Measurements from ENCODE around the gene PRPF31. TPM values are rescaled to one million over a fixed set of nuclear protein-coding genes. Genes with fewer than 3 reads are reported as not detected.

PRPF31 gene
- total and polyA plus RNA-seq, 2 of the 4 experiments (the other 2 are of a cell fraction): 65.4 to 66.1 TPM

- Histone ChIP-seq H3K9me3 (ENCODE audit: control insufficient read depth, insufficient read depth, low read length) (no peaks in the 10 kb centered on the region), H2BK120ac (ENCODE audit: low read depth, low read length) (no peak overlapping the region), H2BK15ac (ENCODE audit: low read depth, low read length) (no peak overlapping the region), H2BK20ac (ENCODE audit: low read depth, low read length) (no peak overlapping the region), H3K4ac (ENCODE audit: low read depth, low read length) (no peak overlapping the region), H3K56ac (ENCODE audit: extremely low read depth, insufficient read depth, low read length) (no peak overlapping the region), H4K5ac (ENCODE audit: low read depth, low read length) (no peak overlapping the region), H3K4me3 (ENCODE audit: insufficient read depth, low read depth, low read length) (no peak overlapping the region), H4K8ac (ENCODE audit: low read depth in 2 of 2, low read length in 2 of 2) (no peak overlapping the region), H2AFZ (replicated peaks; ENCODE audit: low read length, poor library complexity) (no peak overlapping the region), H3K23ac (ENCODE audit: low read depth, low read length) (no peak overlapping the region), H2AK5ac (ENCODE audit: low read depth, low read length) (no peak overlapping the region), H3K27ac (ENCODE audit: insufficient read depth, low read length) (no peak overlapping the region), H3K9ac (ENCODE audit: low read depth, low read length) (no peak overlapping the region), H3K36me3 (ENCODE audit: control insufficient read depth, insufficient read depth, low read length) (peaks cover 89% of the 10 kb centered on the region), H4K91ac (ENCODE audit: insufficient read depth, low read depth, low read length) (no peak overlapping the region), H3K9me1 (ENCODE audit: insufficient read depth, low read length) (no peaks in the 10 kb centered on the region), H3K79me1 (ENCODE audit: low read depth in 1 of 2, low read length in 2 of 2) (peaks cover 20 to 26% of the 10 kb centered on the region in 2 experiments), H3K4me2 (ENCODE audit: low read depth, low read length) (no peak overlapping the region), H4K20me1 (ENCODE audit: insufficient read depth, low read length) (peaks cover 17% of the 10 kb centered on the region), H2AK9ac (replicated peaks; ENCODE audit: low read depth, low read length, poor library complexity) (no peak overlapping the region), H3K4me1 (ENCODE audit: control insufficient read depth, insufficient read depth, low read length) (no peaks in the 10 kb centered on the region), H3K14ac (replicated peaks; ENCODE audit: low read depth, low read length) (no peak overlapping the region), H3K27me3 (ENCODE audit: control insufficient read depth, insufficient read depth, low read length) (no peaks in the 10 kb centered on the region), H2BK5ac (ENCODE audit: low read depth, low read length, poor library complexity, severe bottlenecking) (no peak overlapping the region), H3K18ac (ENCODE audit: low read depth, low read length) (no peak overlapping the region)
- in situ Hi-C loops (cut with MboI; ENCODE audit: low sequenced_read_pairs) (loop anchor here (25.0 kb wide), 1 partner anchor 1515 kb away; the partner anchor contains the start of gene U2AF2), intact Hi-C loops (cut with micrococcal nuclease) (no loop called here), dilution Hi-C loops (cut with HindIII; ENCODE audit: low sequenced_read_pairs, unreplicated experiment) (no loop called here)
- peak; percentile 28 for DNase-seq
- no TSS peak for BruUV-seq (replicated peaks)
- ChIA-PET CTCF (no interaction called here), POLR2A (ENCODE audit: unreplicated experiment) (no interaction called here)
- TF ChIP-seq MXI1 (IDR thresholded peaks at IDR 0.05; ENCODE audit: borderline replicate concordance, low read depth, low read length) (no peak), CEBPB (IDR thresholded peaks at IDR 0.05; ENCODE audit: low read depth, low read length) (no peak), NFE2L2 (IDR thresholded peaks at IDR 0.05; ENCODE audit: low read depth, low read length) (no peak), SMC3 (IDR thresholded peaks at IDR 0.05; ENCODE audit: low read depth, low read length) (no peak)
- no CpG with 5 or more reads among the region's 3 CpGs for WGBS, 2 experiments (ENCODE audit: extremely low coverage in 2 of 2, insufficient read length in 1 of 2)
- peak; percentile 50 for ATAC-seq (ENCODE audit: low read depth)
Observed at GRCh38 chr19:54147676-54148075, 32.1 kb downstream of the PRPF31 start.
